RCC 7860 (cell line): ENCODE results near the gene COPS9.

Source experiments
- DNase-seq: peaks from one replicate; pipeline ENCODE4 v3.0.0-alpha.2; 2015; ENCODE audit warnings: low spot score
- FAIRE-seq: peaks from 2 replicates; lab custom pipeline; 2012; peaks lifted over from hg19 to GRCh38; lab: Jason Lieb, UNC

The COPS9 gene

DNA sequence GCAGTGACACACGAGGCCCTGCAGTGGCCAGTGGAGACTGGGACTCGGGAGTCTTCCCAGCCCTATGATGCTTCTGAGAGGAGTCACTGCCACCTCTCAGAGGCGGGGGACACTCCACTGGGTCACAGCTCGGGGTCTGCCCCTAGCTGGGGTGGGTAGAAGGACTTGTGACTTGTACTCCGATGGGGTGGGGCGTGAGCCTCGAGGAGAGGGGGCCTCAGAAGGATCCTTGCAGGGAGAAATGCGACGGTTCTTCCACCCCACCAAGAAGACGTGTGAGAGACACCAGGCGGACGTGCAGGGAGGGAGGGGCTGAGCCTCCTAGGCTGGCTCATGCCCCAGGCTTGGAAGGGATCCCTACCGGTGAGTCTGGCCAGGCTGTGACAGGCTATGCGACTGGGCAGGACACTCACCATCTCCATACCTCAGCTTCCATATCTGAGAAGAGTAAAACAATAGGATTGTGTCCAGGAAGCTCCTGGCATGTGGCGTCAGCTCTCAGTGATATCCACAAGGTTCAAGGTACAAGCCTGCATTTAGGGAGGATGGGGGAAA is 15.4 kb upstream of the COPS9 start:
- FAIRE-seq (no peak), DNase-seq (no peak)

DNA sequence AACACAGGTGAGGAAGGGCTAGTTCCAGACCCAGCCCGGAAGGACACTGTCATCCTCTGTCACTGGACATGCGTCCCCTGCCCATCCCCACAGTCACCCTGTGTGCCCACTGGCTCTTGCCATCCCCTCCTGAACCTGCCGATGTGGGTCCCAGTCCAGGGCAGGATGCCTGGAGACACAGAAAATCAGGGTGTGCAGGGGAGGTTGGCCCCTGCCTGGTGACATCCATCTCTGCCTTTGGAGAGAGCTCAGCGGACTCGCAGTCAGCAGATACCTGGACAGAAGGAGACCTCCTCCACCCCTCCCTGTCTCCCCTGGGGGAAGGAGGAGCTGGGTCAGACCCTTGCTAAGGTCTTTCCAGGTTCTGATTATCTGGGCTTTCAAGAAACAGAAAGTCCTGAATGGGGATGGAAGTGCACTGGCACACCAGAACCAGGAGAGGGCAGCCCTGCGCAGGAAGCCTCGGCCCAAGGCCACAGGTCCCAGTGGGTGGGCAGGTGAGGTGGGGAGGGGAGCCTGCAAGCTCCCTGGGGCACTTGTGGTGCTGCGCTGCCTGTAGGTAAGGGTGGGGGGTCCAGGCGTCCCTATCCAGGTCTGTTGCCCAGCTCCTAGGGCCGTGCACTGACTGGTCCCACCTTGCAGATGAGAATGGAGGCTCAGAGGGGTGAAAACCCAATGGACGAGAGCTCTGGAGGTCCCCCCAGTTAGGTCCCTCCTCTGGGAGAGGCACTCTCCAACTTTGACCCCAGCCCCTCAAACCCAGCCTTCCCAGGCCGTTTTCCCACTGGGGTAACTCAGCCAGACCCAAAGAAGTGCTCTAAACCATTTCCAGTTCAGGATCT is 14.1 kb upstream of the COPS9 start:
- DNase-seq (no peak), FAIRE-seq (no peak)

- DNase-seq, result no peak
- no peak for FAIRE-seq
Measured at GRCh38 chr2:240147911-240148587, 11.9 kb upstream of the COPS9 start.

- no peak for FAIRE-seq
- DNase-seq, result no peak
Measured at GRCh38 chr2:240147382-240147781, 11.3 kb upstream of the COPS9 start.

DNA sequence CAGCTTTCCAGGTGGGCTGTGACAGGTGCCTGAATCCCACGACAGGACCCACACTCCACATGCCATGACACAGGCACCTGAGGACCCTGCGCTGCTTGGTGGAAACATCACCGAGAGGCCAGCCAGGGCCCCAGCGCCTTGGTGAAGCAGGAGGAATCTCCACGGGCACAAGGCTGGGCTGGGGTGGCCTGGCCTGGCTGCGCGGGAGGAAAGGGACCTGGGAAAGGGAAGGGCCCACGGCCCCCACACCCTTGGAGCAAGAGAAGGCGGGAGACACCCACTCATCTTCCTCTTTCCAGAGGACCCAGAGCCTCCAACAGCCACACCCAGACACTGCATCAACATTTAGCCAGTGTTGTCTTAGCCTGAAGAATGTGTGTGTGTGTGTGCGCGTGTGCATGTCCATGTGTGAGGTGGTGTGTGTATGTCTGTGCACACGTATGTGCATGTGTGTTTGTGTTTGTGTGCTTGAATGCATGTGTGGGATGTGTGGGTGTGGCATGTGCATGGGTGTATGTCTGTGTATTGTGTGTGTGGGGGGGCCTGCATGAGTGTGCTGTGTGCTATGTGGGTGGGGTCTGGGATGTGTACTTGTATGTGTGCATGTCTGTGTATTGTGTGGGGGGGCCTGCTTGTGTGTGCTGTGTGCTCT is 10.6 kb upstream of the COPS9 start:
- no peak for DNase-seq

DNA sequence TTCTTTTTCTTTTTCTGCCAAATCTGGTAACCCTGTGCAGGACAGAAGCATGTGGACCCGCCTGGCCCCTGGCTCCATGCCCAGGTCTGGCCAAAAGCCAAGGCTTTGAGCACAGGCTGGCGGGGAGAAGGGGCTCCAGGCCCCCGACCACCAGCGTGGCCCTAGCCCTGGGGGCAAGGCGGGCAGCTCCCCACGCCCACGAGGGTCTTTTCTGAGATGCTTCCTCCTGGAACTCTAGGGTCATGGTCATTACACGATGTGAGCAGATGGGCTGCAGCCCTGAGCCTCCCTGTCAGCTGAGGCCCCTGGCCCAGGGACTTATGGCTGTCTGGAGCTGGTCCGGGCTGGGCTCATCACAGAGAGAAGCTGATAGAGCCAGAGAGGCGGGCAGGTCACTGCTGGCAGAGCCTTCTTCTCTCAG is 10.0 kb upstream of the COPS9 start:
- DNase-seq (no peak), FAIRE-seq (no peak)

More for the DNA sequence above, 10.6 kb upstream of the COPS9 start:
- FAIRE-seq, result no peak

GRCh38 chr2:240145461-240145860 is 9.4 kb upstream of the COPS9 start:
- FAIRE-seq, result no peak
- DNase-seq, result no peak

DNA sequence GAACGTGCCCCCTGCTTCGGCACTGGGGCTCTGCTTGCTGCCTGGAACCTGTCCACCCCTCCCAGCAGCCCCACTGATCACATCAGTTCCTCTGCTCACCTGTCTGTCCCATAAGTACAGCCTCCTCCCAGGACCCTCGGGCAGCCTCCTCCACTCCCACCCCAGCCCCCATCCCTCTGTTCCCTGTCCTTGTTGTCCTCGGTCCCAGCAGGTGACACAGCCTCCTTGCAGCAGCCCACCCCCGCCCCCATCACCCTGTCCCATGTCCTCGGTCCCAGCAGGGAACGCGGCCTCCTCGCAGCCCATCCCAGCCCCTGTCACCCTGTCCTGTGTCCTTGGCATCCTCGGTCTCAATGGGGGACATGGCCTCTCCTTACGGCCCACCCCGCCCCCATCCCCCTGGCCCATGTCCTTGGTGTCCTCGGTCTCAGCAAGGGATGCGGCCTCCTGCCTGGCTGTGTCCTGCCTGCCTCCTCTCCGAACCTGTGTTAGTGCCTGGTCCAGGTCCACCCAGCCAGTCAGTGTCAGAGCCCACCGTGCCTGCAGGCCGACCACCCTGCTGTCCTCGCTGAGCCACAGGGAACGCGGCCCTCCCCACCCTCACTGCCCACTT is 8.7 kb upstream of the COPS9 start:
- no peak for FAIRE-seq
- no peak for DNase-seq

DNA sequence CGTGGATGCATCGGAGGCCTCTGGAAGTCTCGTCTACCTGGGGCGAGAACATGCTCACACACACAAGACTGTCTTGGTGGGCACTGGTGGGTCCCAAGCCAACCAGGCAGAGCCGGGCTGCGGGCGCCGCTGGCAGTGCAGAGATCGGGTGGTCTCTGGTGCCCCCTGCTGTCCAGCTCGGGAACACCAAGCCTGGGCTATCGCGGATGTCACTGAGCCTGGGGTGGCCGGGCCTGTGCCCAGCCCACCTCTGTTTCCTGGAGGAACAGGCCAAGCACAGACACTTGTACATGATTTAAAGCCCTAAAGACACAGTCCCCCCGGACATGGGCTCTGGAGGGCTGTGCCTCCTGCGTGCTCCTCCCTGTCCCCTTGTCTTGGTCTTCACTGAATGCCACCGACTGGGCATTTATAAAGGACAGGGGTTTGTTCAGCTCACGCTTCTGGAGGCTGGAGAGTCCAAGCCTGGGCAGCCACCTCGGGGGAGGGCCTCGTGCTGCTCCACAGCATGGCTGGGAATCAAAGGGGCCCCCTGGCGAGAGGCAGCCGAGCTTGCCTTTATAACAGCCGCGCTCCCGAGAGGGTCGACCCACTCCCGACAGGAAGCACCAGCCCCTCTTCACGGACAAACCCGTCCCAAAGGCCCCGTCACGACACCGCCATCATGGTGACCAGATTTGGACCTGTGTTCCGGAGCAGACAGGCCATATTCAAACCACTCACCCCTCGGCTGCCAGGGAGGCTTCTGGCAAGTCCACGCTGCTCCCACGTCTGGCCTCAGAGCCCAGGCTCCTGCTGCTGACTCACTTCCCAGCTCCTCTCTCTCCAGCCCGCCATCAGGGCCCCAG is 7.9 kb upstream of the COPS9 start:
- peak; percentile 30 for DNase-seq
- no peak for FAIRE-seq

- no peak for DNase-seq
- no peak for FAIRE-seq
Measured at GRCh38 chr2:240143276-240143675, 7.2 kb upstream of the COPS9 start.

DNA sequence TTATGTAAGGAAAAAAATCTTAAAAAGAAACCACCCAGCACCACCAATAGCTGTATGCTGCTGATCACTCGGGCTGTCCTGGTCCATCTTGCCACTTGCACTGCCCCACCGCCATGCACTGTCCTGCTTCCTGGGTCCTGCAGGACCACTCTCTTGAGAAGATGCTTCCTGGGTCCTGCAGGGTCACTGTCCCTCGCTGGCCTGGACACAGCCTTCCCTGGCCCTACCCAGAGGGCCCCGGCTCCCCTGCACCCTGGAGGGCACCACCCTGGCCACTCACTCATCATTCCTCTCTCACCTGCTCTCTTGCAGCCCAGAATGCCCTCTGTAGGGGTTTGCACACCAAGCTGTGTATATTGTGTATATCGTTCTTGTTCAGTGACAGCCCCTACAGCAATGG is 6.8 kb upstream of the COPS9 start:
- FAIRE-seq (no peak), DNase-seq (no peak)

DNA sequence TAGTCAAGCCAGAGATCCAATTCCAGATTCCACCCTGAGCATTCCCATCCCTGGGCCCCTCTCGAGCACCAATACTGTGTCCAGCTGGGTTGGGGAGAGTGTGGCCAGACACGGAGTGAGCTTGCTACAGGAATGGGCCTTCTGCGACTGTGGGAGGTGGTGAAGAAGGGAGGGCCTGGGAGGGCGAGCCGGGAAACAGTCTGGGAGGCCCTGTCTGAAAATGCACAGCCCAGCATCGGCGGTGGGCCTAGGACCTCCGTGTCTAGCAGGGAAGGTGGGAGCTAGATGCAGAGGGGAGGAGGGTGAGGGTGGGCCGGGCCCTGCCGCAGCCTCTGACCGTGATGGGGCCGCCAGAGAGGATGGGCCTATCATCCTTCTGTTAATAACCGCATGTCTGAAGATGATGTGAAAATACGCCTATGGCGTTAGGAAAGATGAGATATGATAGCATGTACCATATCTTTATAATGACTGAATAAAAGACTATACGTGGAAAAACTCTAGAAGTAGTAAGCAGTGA is 6.2 kb upstream of the COPS9 start:
- FAIRE-seq (no peak), DNase-seq (no peak)

DNA sequence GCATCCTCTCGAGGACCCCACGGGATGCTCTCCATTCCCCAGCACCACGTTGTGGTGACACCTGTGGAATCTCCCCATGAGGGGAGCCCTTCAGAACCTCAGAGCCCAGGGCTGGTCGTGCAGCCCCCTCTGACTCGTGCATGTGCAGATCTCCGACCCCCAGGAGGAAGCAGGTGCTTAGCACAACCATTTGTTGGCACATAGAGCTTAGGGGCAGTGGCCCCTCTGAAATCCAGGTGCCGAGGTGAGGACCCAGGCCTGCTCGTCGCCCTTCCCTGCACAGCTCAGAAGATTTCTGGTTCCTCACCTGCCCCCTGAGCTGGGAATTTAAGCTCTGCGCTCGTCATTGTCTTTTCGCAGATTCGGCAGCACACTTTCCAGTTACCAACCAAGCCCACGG is 5.6 kb upstream of the COPS9 start:
- DNase-seq (no peak), FAIRE-seq (no peak)

- FAIRE-seq, result no peak
- DNase-seq, result no peak
Measured at GRCh38 chr2:240140920-240141319, 4.8 kb upstream of the COPS9 start.

DNA sequence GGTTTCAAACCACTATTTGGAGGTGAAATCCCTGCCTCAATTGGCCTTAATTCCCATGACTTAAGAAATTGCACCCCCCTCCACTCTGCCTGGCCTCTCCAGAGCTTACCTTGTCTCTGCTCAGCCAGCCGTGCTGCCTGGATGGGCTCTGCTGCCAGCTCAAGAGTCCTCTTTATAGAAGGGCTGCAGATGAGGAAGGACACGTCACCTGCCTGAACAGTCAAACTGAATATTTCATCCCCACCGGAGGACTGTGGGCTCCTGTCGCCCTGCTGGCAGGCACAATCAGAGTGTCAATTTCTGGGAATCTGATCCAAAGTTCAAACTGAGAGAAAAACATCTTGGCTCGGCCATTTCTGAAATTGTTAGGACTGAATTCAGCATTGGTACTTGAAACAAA is 4.4 kb upstream of the COPS9 start, which contains the start of gene OTOS:
TSS of gene OTOS (minus strand) at position 148 of the 400 bp plus-strand sequence. CDS start 332 bp downstream, outside the sequence.
- FAIRE-seq (no peak), DNase-seq (no peak)

GRCh38 chr2:240139666-240140393 is 3.7 kb upstream of the COPS9 start:
- no peak for FAIRE-seq
- DNase-seq, result no peak

- FAIRE-seq (no peak), DNase-seq (no peak)
Measured at GRCh38 chr2:240139011-240139441, 2.9 kb upstream of the COPS9 start.

DNA sequence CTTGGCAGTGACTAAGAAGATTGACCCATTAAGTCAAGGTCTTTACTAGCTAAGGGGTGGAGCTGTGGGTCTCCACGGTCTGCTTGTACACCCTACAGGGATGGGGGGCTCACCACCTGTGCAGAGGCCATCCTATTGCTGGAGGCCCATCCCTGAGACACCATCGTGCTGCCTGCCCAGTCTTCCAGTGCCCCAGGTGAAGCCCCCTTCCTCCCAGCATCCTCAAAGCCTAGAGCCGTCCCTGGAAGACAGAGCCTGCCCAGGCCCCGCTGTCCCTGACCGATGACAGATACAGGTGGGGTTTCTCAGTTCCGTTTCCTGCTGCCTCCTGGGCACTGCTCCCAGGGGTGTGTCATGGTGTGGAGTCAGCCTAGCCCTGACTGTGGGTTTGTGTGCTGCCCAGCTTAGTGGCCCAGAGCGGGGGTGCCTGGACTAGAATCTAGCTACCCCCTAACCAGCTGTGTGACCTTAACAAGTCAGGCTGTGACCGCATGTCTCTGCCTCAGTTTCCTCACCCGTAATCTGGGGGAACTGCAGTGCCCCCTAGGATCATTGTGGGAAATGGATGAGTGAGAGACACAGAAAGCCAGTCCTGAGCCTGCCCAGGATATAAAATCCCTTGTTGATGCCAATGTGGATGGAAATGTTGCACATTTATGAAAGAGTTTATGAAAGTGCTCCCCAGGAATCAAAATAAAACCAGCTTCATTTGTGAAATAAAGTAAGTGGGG is 2.3 kb upstream of the COPS9 start:
- FAIRE-seq, result no peak

More for the DNA sequence above, 2.3 kb upstream of the COPS9 start:
- no peak for DNase-seq
